ENCODE data around the gene MAB21L3. TPM values are rescaled to one million over a fixed set of nuclear protein-coding genes. Genes with fewer than 3 reads are reported as not detected.

Gene MAB21L3
- total RNA-seq, 1 donor from 2014 or later, result not detected

DNA sequence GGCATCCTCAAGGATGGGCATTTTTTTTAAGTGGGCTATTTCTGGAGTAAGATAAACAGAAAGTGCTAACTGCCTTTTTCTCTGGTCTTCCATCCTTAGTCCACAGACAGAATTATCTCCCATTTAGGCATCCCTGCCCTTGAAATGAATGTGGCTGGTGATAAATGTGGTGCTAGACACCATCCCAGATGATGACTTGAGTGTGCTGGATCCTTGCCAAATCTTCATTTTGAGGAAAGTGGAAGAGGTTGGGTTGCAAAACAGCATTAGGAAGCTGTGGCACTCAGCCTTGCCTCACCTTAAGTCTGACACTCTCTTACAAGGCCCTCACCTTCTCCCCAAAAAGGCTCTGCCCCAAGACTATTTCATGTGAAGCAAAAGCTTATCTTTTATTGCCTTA is 19.2 kb downstream of the MAB21L3 start:
- no peaks in the 10 kb centered on the region for H3K27me3 Mint-ChIP-seq (ENCODE audit: low read depth)
- peaks cover 5% of the 10 kb centered on the region for H3K4me1 Mint-ChIP-seq
- TF ChIP-seq, protein P1, sequence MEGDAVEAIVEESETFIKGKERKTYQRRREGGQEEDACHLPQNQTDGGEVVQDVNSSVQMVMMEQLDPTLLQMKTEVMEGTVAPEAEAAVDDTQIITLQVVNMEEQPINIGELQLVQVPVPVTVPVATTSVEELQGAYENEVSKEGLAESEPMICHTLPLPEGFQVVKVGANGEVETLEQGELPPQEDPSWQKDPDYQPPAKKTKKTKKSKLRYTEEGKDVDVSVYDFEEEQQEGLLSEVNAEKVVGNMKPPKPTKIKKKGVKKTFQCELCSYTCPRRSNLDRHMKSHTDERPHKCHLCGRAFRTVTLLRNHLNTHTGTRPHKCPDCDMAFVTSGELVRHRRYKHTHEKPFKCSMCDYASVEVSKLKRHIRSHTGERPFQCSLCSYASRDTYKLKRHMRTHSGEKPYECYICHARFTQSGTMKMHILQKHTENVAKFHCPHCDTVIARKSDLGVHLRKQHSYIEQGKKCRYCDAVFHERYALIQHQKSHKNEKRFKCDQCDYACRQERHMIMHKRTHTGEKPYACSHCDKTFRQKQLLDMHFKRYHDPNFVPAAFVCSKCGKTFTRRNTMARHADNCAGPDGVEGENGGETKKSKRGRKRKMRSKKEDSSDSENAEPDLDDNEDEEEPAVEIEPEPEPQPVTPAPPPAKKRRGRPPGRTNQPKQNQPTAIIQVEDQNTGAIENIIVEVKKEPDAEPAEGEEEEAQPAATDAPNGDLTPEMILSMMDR (conservative IDR thresholded peaks at IDR 0.05), result no peak
- H3K9me3 Mint-ChIP-seq, result no peaks in the 10 kb centered on the region
- H3K27ac Mint-ChIP-seq (ENCODE audit: unreplicated experiment), result no peak overlapping the region
- no peaks in the 10 kb centered on the region for H3K36me3 Mint-ChIP-seq (ENCODE audit: low read depth)
- no peak overlapping the region for H3K4me3 Mint-ChIP-seq
- DNase-seq (ENCODE audit: low read depth, low spot score), result no peak

DNA sequence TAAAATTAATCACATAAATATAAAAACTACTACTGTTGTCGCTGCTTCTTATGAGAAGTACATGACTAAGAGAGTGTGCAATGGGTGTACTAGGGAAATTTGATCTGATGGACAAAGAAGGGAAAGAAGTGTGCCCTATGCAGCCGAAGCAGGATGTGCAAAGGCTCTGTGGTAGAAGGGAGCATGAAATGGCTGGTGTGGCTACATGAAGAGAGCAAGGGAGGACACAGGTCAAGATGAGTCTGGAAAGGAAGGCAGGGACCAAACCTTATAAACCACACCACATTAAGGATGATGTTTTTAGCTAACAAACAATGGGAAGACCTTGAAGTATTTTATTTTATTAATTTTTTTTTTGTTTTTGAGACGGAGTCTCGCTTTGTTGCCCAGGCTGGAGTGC is 20.0 kb downstream of the MAB21L3 start:
- Mint-ChIP-seq H3K4me1 (peaks cover 5% of the 10 kb centered on the region), H3K4me3 (no peak overlapping the region), H3K27me3 (ENCODE audit: low read depth) (no peaks in the 10 kb centered on the region), H3K9me3 (no peaks in the 10 kb centered on the region), H3K27ac (ENCODE audit: unreplicated experiment) (no peak overlapping the region), H3K36me3 (ENCODE audit: low read depth) (no peaks in the 10 kb centered on the region)
- no peak for DNase-seq (ENCODE audit: low read depth, low spot score)
- TF ChIP-seq, protein P1 (conservative IDR thresholded peaks at IDR 0.05), result no peak

DNA sequence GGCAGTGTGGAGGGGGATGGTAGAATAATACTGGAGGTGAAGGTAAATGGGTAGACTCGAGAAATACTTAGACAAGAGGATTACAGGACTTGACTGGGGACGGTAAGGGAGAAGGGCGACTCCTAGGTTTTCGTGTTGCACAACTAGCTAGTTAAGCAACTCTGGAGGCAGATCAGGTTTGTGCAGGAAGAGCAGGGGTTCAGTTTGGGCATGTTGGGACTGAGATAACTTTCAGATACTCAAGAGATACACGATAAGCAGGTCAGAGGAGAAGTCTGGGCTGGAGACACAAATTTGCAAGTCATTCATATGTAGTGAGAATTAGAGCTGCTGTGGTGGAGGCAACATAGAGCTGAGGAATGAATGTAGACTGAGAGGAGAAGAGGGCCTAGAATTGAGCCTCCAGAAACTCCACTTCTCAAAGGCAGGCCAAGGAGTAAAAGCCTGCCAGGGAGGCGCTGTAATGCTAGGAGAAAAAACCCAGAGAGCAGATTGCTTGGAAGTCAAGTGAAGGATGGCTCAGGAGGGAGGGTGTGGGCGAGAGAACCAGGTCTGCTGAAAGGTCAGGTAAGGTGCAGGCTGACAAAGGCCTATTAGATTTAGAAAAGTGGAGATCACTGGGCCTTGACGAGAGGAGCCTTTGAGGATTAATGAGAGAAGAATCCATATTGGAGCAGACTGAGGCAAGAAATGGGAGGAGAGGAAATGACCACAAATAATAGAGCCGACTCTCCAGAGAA is 20.8 kb downstream of the MAB21L3 start:
- TF ChIP-seq, protein P1 (conservative IDR thresholded peaks at IDR 0.05), result no peak
- H3K4me1 Mint-ChIP-seq, result peaks cover 5% of the 10 kb centered on the region
- no peak overlapping the region for H3K4me3 Mint-ChIP-seq
- no peaks in the 10 kb centered on the region for H3K27me3 Mint-ChIP-seq (ENCODE audit: low read depth)
- no peaks in the 10 kb centered on the region for H3K9me3 Mint-ChIP-seq
- DNase-seq (ENCODE audit: low read depth, low spot score), result no peak
- no peaks in the 10 kb centered on the region for H3K36me3 Mint-ChIP-seq (ENCODE audit: low read depth)
- no peak overlapping the region for H3K27ac Mint-ChIP-seq (ENCODE audit: unreplicated experiment)

DNA sequence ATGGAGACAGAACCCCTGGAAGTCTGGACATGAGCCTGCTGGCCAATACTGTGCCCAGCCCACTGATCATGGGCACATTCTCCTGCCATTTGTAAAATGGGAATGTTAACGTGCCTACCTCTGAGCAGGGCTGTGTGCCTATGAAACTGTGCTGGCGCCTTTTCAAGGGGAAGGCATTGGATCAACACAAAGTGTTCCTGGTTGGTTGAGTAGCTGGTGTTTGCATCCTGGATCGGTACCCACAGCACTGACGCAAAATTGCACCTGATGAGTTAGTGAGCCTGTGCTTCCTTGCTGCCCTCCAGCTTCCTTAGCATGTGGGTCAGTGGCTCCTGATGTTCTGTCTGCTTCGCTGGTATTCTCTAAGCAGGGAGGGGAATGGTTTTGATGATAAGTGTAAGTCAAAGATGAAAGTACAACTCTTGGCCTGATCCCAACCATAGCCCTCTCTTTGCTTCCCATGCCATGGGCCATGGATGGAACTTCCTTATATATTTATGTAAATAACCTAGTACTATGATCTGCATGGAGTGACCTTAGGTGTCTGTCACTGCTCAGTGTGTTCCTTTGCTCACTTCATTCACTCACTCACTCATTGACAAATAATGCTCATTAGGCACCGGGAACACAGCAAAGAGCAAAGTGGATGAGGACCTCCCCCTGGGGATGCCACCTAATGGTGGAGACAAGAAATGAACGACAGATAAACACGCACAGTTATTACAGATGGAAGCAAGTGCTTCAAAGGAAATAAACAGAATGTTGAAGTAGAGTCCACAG is 22.7 kb downstream of the MAB21L3 start:
- no peak overlapping the region for H3K27ac Mint-ChIP-seq (ENCODE audit: unreplicated experiment)
- no peaks in the 10 kb centered on the region for H3K27me3 Mint-ChIP-seq (ENCODE audit: low read depth)
- H3K36me3 Mint-ChIP-seq (ENCODE audit: low read depth), result no peaks in the 10 kb centered on the region
- H3K4me3 Mint-ChIP-seq, result no peak overlapping the region
- no peaks in the 10 kb centered on the region for H3K9me3 Mint-ChIP-seq
- TF ChIP-seq, protein P1 (conservative IDR thresholded peaks at IDR 0.05), result peak; percentile 43
- peaks cover 6% of the 10 kb centered on the region for H3K4me1 Mint-ChIP-seq
- no peak for DNase-seq (ENCODE audit: low read depth, low spot score)

DNA sequence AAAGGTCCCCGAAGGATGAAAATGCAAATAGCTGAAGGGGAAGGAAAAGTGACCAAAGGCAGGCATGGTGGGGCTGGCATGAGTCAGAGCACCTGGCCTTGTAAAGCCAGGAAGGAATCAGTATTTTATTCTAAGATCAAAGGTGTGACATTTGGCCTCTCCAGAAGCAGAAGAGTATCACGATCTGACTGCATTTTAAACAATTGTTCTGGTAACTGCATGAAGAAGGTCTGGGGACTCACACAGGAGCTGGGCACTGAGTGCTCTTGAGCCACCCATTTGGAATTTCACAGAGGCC is 23.2 kb downstream of the MAB21L3 start:
- Mint-ChIP-seq H3K36me3 (ENCODE audit: low read depth) (no peaks in the 10 kb centered on the region), H3K27me3 (ENCODE audit: low read depth) (no peaks in the 10 kb centered on the region), H3K4me1 (peaks cover 11% of the 10 kb centered on the region), H3K27ac (ENCODE audit: unreplicated experiment) (no peak overlapping the region), H3K9me3 (peaks cover 3% of the 10 kb centered on the region), H3K4me3 (no peak overlapping the region)
- TF ChIP-seq, protein P1 (conservative IDR thresholded peaks at IDR 0.05), result no peak
- DNase-seq (ENCODE audit: low read depth, low spot score), result no peak
